ENCODE results near the gene RIPOR3.

GRCh38 chr20:50690650-50691572 is at the start of gene RIPOR3:
- TF ChIP-seq JUND (IDR thresholded peaks at IDR 0.05) (no peak), FOXA1 (IDR thresholded peaks at IDR 0.05) (no peak), RAD21 (IDR thresholded peaks at IDR 0.05) (no peak), GABPA (IDR thresholded peaks at IDR 0.05 in 1 of 2, conservative IDR thresholded peaks at IDR 0.05 in 1 of 2) (no peak), REST (IDR thresholded peaks at IDR 0.05) (no peak), SP1 (IDR thresholded peaks at IDR 0.05) (no peak), HNF4G (IDR thresholded peaks at IDR 0.05) (no peak), NR2F2 (IDR thresholded peaks at IDR 0.05) (no peak), EGR1 (IDR thresholded peaks at IDR 0.05; ENCODE audit: low read depth in 2 of 2) (no peak)
- TF ChIP-seq, protein P1, sequence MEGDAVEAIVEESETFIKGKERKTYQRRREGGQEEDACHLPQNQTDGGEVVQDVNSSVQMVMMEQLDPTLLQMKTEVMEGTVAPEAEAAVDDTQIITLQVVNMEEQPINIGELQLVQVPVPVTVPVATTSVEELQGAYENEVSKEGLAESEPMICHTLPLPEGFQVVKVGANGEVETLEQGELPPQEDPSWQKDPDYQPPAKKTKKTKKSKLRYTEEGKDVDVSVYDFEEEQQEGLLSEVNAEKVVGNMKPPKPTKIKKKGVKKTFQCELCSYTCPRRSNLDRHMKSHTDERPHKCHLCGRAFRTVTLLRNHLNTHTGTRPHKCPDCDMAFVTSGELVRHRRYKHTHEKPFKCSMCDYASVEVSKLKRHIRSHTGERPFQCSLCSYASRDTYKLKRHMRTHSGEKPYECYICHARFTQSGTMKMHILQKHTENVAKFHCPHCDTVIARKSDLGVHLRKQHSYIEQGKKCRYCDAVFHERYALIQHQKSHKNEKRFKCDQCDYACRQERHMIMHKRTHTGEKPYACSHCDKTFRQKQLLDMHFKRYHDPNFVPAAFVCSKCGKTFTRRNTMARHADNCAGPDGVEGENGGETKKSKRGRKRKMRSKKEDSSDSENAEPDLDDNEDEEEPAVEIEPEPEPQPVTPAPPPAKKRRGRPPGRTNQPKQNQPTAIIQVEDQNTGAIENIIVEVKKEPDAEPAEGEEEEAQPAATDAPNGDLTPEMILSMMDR (IDR thresholded peaks at IDR 0.05; ENCODE audit: low read depth, low read length, missing input control): no peak

Data from liver (tissue), 3 donors.